HepG2 (cell line): ENCODE data around the gene NUDT3. TPM values are rescaled to one million over a fixed set of nuclear protein-coding genes. Genes with fewer than 3 reads are reported as not detected.
A peak's percentile ranks its signal among the peaks of the same experiment; 100 is the strongest.

Source experiments
- BRCA1 ChIP-seq: sonication (generic); formaldehyde crosslinking; IDR thresholded peaks from 2 replicates; pipeline ENCODE4 v1.4.0; 2020; ENCODE audit warnings: missing genetic modification reagents
- HOXA5 ChIP-seq: sonication (generic); formaldehyde crosslinking; IDR thresholded peaks from 2 replicates; pipeline ENCODE4 v1.4.0; 2020; ENCODE audit warnings: missing genetic modification reagents
- HOXA9 ChIP-seq: sonication (generic); formaldehyde crosslinking; IDR thresholded peaks from 2 replicates; pipeline ENCODE4 v1.8.1; 2022; ENCODE audit warnings: missing genetic modification reagents, mild to moderate bottlenecking, moderate library complexity, borderline replicate concordance
- ISX ChIP-seq: sonication (generic); formaldehyde crosslinking; conservative IDR thresholded peaks from 2 replicates; pipeline ENCODE4 v1.5.0; 2020; ENCODE audit warnings: missing genetic modification reagents
- KIAA2018 ChIP-seq: sonication (generic); formaldehyde crosslinking; IDR thresholded peaks from 2 replicates; pipeline ENCODE4 v1.5.0; 2020; ENCODE audit warnings: mild to moderate bottlenecking, missing genetic modification reagents, borderline replicate concordance
- MAFF ChIP-seq: IDR thresholded peaks from 2 replicates; pipeline ENCODE4 v1.6.1; 2011; ENCODE audit warnings: low read depth, low read length, improper control_type of control experiment
- MYPOP ChIP-seq: sonication (generic); formaldehyde crosslinking; IDR thresholded peaks from 2 replicates; pipeline ENCODE4 v1.8.1; 2023; ENCODE audit warnings: mild to moderate bottlenecking, moderate library complexity, missing genetic modification reagents
- NFKB2 ChIP-seq: sonication (generic); formaldehyde crosslinking; IDR thresholded peaks from 2 replicates; pipeline ENCODE4 v1.4.0; 2020; ENCODE audit warnings: missing genetic modification reagents, borderline replicate concordance
- PATZ1 ChIP-seq: sonication (generic); formaldehyde crosslinking; IDR thresholded peaks from 2 replicates; pipeline ENCODE4 v1.4.0; 2020; ENCODE audit warnings: missing genetic modification reagents
- SATB2 ChIP-seq: sonication (generic); formaldehyde crosslinking; IDR thresholded peaks from 2 replicates; pipeline ENCODE4 v1.5.0; 2020; ENCODE audit warnings: missing genetic modification reagents
- SPEN ChIP-seq: sonication (generic); formaldehyde crosslinking; IDR thresholded peaks from 2 replicates; pipeline ENCODE4 v1.5.1; 2020; ENCODE audit warnings: low read depth, mild to moderate bottlenecking, missing genetic modification reagents
- SRSF9 ChIP-seq: fragments of 200-400 bp; formaldehyde crosslinking; IDR thresholded peaks from 2 replicates; pipeline ENCODE4 v1.6.1; 2018; ENCODE audit warnings: borderline replicate concordance, mild to moderate bottlenecking, low read depth, low read length; ENCODE audit not compliant: insufficient read depth, poor library complexity, severe bottlenecking
- YEATS2 ChIP-seq: sonication (generic); formaldehyde crosslinking; IDR thresholded peaks from 2 replicates; pipeline ENCODE4 v1.4.0; 2020; ENCODE audit warnings: missing genetic modification reagents, borderline replicate concordance
- ZKSCAN5 ChIP-seq: sonication (generic); formaldehyde crosslinking; IDR thresholded peaks from 2 replicates; pipeline ENCODE4 v1.5.1; 2020; ENCODE audit warnings: mild to moderate bottlenecking, missing genetic modification reagents
- ZNF138 ChIP-seq: sonication (generic); formaldehyde crosslinking; IDR thresholded peaks from 2 replicates; pipeline ENCODE4 v1.5.0; 2020; ENCODE audit warnings: mild to moderate bottlenecking, low read depth, missing genetic modification reagents
- ZNF331 ChIP-seq: sonication (generic); formaldehyde crosslinking; IDR thresholded peaks from 2 replicates; pipeline ENCODE4 v1.4.0; 2020; ENCODE audit warnings: missing genetic modification reagents
- ZNF713 ChIP-seq: sonication (generic); formaldehyde crosslinking; IDR thresholded peaks from 2 replicates; pipeline ENCODE4 v1.4.0; 2020; ENCODE audit warnings: mild to moderate bottlenecking, missing genetic modification reagents
- ZNF776 ChIP-seq: sonication (generic); formaldehyde crosslinking; IDR thresholded peaks from 2 replicates; pipeline ENCODE4 v1.4.0; 2020; ENCODE audit warnings: mild to moderate bottlenecking, missing genetic modification reagents
- ZSCAN9 ChIP-seq: IDR thresholded peaks from 2 replicates; pipeline ENCODE4 v1.6.1; 2016; ENCODE audit warnings: borderline replicate concordance
- polyA plus RNA-seq, 8 experiments: library from polyadenylated mRNA; depleted of rRNA in 3 of 8; stranded (reverse) in 7 of 8; unstranded in 1 of 8; fragments of >200 nt; fragmentation: Illumina TruSeq in 4 of 8; extraction: Trizol in 4 of 8; gene quantifications; 2 replicates each; pipeline versions ENCODE4 v1.2.1 to v1.2.3, GENCODE V29; 2011 to 2016; ENCODE audit warnings: low read depth in 4 of 8, missing spikeins in 1 of 8, mixed read lengths in 1 of 8; ENCODE audit not compliant: insufficient read depth in 1 of 8
- total RNA-seq, 5 experiments: library from RNA; depleted of rRNA; stranded (reverse); fragments of >200 nt; fragmentation: Illumina TruSeq; extraction: Trizol; gene quantifications; 2 replicates each; pipeline ENCODE4 v1.2.3, GENCODE V29; 2016; ENCODE audit warnings: low read depth in 1 of 5

The NUDT3 gene
- total and polyA plus RNA-seq, 2 of the 13 experiments (the other 11 are each of a cell fraction or from before 2014, with no cell fraction given): 20.2 to 20.6 TPM

GRCh38 chr6:34392497-34393190 is at the start of gene NUDT3 (continued):
- TF ChIP-seq KIAA2018 (no peak), SATB2 (CRISPR knock-in tag) (no peak), ISX (CRISPR knock-in tag) (no peak), ZNF138 (CRISPR knock-in tag) (no peak), HOXA9 (CRISPR knock-in tag) (0 out of 2 replicates have a peak, but pooled peaks have one; percentile 48), MYPOP (CRISPR knock-in tag) (peak; percentile 95), BRCA1 (CRISPR knock-in tag) (no peak), HOXA5 (CRISPR knock-in tag) (peak; percentile 70), ZNF331 (CRISPR knock-in tag) (peak; percentile 85), ZNF713 (no peak), YEATS2 (CRISPR knock-in tag) (peak; percentile 79), PATZ1 (peak; percentile 84), SRSF9 (no peak), MAFF (no peak), ZSCAN9 (CRISPR knock-in tag) (peak; percentile 85), NFKB2 (CRISPR knock-in tag) (no peak; the same call in 1 of the 2 replicates), SPEN (CRISPR knock-in tag) (peak; percentile 73), ZNF776 (CRISPR knock-in tag) (no peak; the same call in none of the 2 replicates), ZKSCAN5 (no peak)
